Kidney (tissue), 14 donors: ENCODE data around the gene CPA5. TPM values are rescaled to one million over a fixed set of nuclear protein-coding genes. Genes with fewer than 3 reads are reported as not detected.

ENCODE experiments used
- DNase-seq, 5 donors: peaks; one replicate each; pipeline ENCODE4 v3.0.0-alpha.2; 2013 to 2020
- FAIRE-seq: peaks from 2 replicates; lab custom pipeline; 2012; peaks lifted over from hg19 to GRCh38; lab: Jason Lieb, UNC
- H3K27ac ChIP-seq, 2 donors: one replicate each; pipeline ENCODE4 v1.7.0; 2013; ENCODE audit warnings: low read depth in 2 of 2, low read length in 2 of 2, inconsistent platforms in 1 of 2
- H3K27me3 ChIP-seq: one replicate; pipeline ENCODE4 v1.7.1; 2013; ENCODE audit warnings: low read length, inconsistent platforms; ENCODE audit not compliant: control insufficient read depth, insufficient read depth
- H3K36me3 ChIP-seq, 3 donors: one replicate each; pipeline versions ENCODE4 v1.7.0 to v1.7.1; 2013; ENCODE audit warnings: low read length in 3 of 3, control low read depth in 1 of 3, inconsistent platforms in 1 of 3; ENCODE audit not compliant: insufficient read depth in 3 of 3, control insufficient read depth in 2 of 3
- H3K4me1 ChIP-seq, 3 donors: one replicate each; pipeline versions ENCODE4 v1.7.0 to v1.7.1; 2013; ENCODE audit warnings: low read length in 3 of 3, inconsistent platforms in 1 of 3, low read depth in 1 of 3; ENCODE audit not compliant: control insufficient read depth in 2 of 3, insufficient read depth in 2 of 3
- H3K4me3 ChIP-seq, 3 donors: one replicate each; pipeline versions ENCODE4 v1.7.0 to v1.8.1; 2013; ENCODE audit warnings: low read length in 3 of 3, control low read depth in 1 of 3, inconsistent platforms in 1 of 3
- H3K9ac ChIP-seq, 3 donors: one replicate each; pipeline versions ENCODE4 v1.7.0 to v1.7.1; 2013; ENCODE audit warnings: low read length in 3 of 3, control low read depth in 1 of 3, inconsistent platforms in 1 of 3
- H3K9me3 ChIP-seq, 3 donors: one replicate each; pipeline versions ENCODE4 v1.7.0 to v1.7.1; 2013; ENCODE audit warnings: low read length in 3 of 3, control low read depth in 1 of 3, inconsistent platforms in 1 of 3; ENCODE audit not compliant: control insufficient read depth in 2 of 3, insufficient read depth in 1 of 3
- intact Hi-C: fragments of 100-400 bp; cut with DNase I; formaldehyde crosslinking; loops from one replicate; pipeline ENCODE4 v1.11.1; 2022
- polyA plus RNA-seq: library from polyadenylated mRNA; stranded (reverse); fragments of 350-450 nt; fragmentation: Illumina TruSeq; extraction: RNeasy Lipid Tissue Mini Kit (QIAGEN cat#74804); gene quantifications from one replicate; pipeline ENCODE4 v1.2.3, GENCODE V29; 2014; ENCODE audit warnings: low read depth, low replicate concordance; ENCODE audit not compliant: insufficient read depth
- total RNA-seq: library from RNA; stranded (reverse); fragmentation: NEBNext Ultra II Directional; extraction: Animal tissue kit (Norgen Biotek cat#: 25700); gene quantifications from one replicate; pipeline ENCODE4 v1.2.1, GENCODE V29; 2021
- TF ChIP-seq, protein P1 (sequence below): IDR thresholded peaks from 3 replicates; pipeline ENCODE4 v1.5.1; 2012; ENCODE audit warnings: mild to moderate bottlenecking, moderate library complexity, borderline replicate concordance; ENCODE audit not compliant: insufficient read depth; ENCODE audit errors: extremely low read depth
- donor health status: control.
- donor health status: control.
- donor health status: control.
- donor health status: control.
- donor health status: control.
- donor health status: DM: yes; HTN: yes; CAD: no.
- donor health status: Normal renal cell carcinoma (clear cell type).

Gene CPA5
- total and polyA plus RNA-seq, 2 donors from 2014 or later: 0.54 to 1.1 TPM

DNA sequence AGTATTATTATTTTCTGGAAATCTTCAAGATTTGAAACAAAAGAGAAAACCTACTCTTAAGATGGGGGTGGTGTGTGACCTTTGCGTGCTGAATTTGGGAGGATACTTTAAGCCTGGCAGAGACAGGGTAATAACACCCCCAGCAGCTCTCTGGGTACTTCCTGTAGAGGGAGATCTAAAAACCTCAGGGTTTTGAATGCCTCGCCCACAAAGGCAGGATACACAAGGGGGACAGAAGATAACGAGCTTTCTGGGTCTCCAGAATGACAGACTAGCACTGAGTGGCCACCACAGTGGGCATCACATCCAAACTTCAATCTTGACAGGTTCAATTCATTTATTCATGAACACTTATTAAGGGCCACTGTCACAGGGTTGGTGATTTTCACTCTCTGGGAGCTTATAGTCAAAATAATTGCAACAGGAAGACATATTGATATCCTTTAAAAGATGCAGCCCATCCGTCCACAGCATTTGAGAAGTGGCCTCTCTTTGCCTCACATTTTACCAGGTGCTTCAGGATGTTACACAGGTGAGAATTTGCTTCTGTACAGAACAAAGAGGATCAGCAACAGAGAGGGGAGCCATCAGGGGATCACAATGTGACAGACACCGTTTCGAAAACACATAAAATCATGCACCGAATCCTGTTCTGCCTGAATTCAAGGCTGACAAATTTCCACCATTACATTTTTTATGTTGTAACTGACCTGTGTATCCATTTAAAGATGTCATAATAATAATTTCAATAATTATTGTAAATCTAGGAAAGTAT, 50.0 kb downstream of the CPA5 start:
- TF ChIP-seq, protein P1, sequence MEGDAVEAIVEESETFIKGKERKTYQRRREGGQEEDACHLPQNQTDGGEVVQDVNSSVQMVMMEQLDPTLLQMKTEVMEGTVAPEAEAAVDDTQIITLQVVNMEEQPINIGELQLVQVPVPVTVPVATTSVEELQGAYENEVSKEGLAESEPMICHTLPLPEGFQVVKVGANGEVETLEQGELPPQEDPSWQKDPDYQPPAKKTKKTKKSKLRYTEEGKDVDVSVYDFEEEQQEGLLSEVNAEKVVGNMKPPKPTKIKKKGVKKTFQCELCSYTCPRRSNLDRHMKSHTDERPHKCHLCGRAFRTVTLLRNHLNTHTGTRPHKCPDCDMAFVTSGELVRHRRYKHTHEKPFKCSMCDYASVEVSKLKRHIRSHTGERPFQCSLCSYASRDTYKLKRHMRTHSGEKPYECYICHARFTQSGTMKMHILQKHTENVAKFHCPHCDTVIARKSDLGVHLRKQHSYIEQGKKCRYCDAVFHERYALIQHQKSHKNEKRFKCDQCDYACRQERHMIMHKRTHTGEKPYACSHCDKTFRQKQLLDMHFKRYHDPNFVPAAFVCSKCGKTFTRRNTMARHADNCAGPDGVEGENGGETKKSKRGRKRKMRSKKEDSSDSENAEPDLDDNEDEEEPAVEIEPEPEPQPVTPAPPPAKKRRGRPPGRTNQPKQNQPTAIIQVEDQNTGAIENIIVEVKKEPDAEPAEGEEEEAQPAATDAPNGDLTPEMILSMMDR: no peak
- FAIRE-seq: no peak
- Histone ChIP-seq H3K27me3 (no peaks in the 10 kb centered on the region), H3K36me3 (no peaks in the 10 kb centered on the region), H3K27ac (no peak overlapping the region), H3K9ac (no peak overlapping the region), H3K4me1 (peaks cover 2 to 7% (median 4%) of the 10 kb centered on the region in 3 donors), H3K4me3 (no peak overlapping the region), H3K9me3 (no peaks in the 10 kb centered on the region)
- DNase-seq: peak in 2 of 5 donors; percentile 33 to 56
- intact Hi-C loops: no loop called here

DNA sequence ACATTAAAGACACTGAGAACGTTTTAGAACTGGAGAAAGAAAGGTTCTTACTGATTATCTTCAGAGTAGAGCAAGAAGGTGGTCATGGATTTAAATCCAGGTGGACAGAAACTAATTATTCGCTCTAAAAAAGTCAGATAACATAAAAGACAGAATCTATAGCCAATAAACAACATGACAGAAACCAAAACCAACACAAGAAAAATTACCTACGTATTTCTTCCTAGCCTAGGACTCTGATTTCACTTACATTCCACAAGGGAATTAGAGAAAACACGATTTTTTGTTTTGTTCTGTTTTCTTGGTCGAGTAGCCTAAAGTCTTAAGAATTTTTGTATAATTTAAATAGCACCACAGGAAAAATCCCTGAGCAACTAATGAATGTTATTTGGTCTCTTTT, 50.8 kb downstream of the CPA5 start:
- intact Hi-C loops: no loop called here
- Histone ChIP-seq H3K4me1 (peaks cover 2 to 7% (median 4%) of the 10 kb centered on the region in 3 donors), H3K4me3 (no peak overlapping the region), H3K36me3 (no peaks in the 10 kb centered on the region), H3K9ac (no peak overlapping the region), H3K27ac (no peak overlapping the region), H3K27me3 (no peaks in the 10 kb centered on the region), H3K9me3 (no peaks in the 10 kb centered on the region)
- peak in 2 of 5 donors; percentile 54 to 59 for DNase-seq
- FAIRE-seq: no peak
- TF ChIP-seq, protein P1: no peak

DNA sequence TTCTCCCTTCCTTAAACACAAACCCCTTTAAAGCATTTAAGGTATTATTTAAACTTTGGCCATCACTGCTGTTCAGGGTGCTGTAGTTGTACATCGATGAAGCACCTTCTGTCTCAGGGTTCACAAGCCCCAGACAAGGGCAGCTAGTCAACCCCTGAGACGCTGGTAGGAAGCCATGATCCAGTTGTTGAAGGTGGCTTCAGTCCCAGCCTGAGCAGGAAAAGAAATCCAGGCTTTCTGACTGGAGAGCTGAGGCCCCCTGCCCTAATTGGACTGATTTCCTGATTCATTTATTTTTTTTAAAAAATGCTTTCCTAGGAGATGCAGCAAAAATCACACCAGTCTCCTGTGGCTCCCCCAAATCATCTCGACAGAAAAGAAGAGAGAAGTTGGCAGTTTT, 51.5 kb downstream of the CPA5 start:
- no peak for FAIRE-seq
- Histone ChIP-seq H3K27me3 (no peaks in the 10 kb centered on the region), H3K4me3 (no peak overlapping the region), H3K9me3 (no peaks in the 10 kb centered on the region), H3K36me3 (no peaks in the 10 kb centered on the region), H3K4me1 (peaks cover 2 to 7% (median 4%) of the 10 kb centered on the region in 3 donors), H3K27ac (no peak overlapping the region), H3K9ac (no peak overlapping the region)
- peak in 2 of 5 donors; percentile 30 to 73 for DNase-seq
- TF ChIP-seq, protein P1: no peak
- intact Hi-C loops: no loop called here
